T-helper 2 cell treated with Interferon-gamma antibody and Interleukin-4, amounts not matched to agents 5 μg/mL and 100 μg/mL, for 36 hours (primary cell): ENCODE data around the gene TRIM28.

ENCODE experiments used
- DNase-seq: peaks from one replicate; pipeline ENCODE4 v3.0.0; 2021; ENCODE audit warnings: low spot score
- H3K27ac Mint-ChIP-seq: one replicate; pipeline ENCODE4 v1.8.0; 2021; ENCODE audit warnings: mild to moderate bottlenecking, mixed read lengths
- H3K27me3 Mint-ChIP-seq: one replicate; pipeline ENCODE4 v1.8.0; 2021; ENCODE audit warnings: low read depth, mixed read lengths
- H3K36me3 Mint-ChIP-seq: one replicate; pipeline ENCODE4 v1.8.0; 2021; ENCODE audit warnings: low read depth, mixed read lengths
- H3K4me1 Mint-ChIP-seq: one replicate; pipeline ENCODE4 v1.8.0; 2021; ENCODE audit warnings: low read depth, mixed read lengths
- H3K4me3 Mint-ChIP-seq: one replicate; pipeline ENCODE4 v1.8.0; 2022; ENCODE audit warnings: mild to moderate bottlenecking, moderate library complexity, mixed read lengths
- H3K9me3 Mint-ChIP-seq: one replicate; pipeline ENCODE4 v1.8.0; 2021; ENCODE audit warnings: mixed read lengths

Gene TRIM28

DNA sequence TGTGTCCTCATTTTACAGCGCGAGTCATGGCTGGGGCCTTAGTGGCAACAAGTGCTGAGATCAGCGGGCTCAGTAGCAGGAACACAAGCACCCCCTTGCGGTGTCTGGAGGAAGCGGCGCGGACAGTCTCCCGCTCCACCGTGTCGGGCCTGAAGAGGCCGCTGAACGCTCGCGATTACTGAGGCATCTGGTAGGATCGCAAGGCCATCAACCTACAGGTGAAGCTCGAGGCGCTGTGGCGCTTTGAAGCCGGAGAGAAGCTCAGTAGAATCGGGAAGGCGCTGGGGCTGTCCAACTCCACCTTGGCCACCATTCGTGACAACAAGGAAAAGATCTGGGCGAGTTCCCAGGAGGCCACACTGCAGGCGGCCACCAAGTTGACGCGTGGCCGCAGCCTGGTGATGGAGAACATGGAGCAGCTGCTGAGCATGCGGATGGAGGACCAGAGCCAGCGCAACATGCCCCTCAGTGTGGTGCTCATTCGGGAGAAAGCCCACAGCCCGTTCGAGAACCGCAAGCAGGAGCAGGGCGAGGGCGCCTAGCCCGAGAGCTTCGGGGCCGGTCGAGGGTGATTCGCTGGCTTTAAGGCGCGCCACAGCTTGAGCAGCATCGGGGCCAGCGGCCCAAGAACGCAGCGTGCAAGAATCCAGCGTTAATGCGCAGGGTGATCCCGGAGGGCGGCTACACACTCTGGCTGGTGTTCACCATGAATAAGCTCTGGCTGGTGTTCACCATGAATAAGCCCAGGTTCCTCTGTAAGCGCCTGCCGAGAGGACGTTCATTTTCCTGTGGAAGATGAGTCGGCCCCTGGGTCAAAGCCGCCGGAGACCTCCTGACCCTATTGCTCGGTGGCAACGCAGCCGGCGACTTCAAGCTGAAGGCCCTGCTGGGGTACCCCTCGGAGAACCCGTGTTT is 37.6 kb downstream of the TRIM28 start:
- DNase-seq = peak; percentile 85
- Mint-ChIP-seq H3K27ac (peak overlapping the region; percentile 71), H3K9me3 (no peaks in the 10 kb centered on the region), H3K36me3 (peaks cover 15% of the 10 kb centered on the region), H3K4me3 (no peak overlapping the region), H3K4me1 (peaks cover 21% of the 10 kb centered on the region), H3K27me3 (no peaks in the 10 kb centered on the region)

DNA sequence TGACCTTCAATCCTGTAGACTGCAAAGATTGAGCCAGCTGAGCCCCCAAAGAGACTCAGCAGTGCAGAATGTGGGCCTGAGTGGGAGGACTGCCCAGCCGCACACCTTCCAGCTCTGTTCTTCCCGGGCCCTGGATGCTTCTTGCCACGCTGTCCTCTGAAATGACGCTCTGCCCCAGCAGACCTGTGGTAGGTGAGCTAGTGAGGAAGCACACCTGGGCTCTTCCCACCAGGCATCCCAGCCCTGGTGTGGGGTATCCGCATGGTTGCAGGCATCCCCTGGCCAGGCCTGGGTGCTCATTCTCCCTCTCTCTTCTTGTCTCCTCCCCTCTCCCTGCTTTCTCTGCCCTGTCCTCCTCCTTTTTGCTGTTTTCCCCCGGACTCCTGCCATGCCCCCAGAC is 39.1 kb downstream of the TRIM28 start:
- Mint-ChIP-seq H3K27me3 (no peaks in the 10 kb centered on the region), H3K9me3 (no peaks in the 10 kb centered on the region), H3K36me3 (peaks cover 15% of the 10 kb centered on the region), H3K27ac (no peak overlapping the region), H3K4me1 (peaks cover 18% of the 10 kb centered on the region), H3K4me3 (no peak overlapping the region)
- DNase-seq = no peak

DNA sequence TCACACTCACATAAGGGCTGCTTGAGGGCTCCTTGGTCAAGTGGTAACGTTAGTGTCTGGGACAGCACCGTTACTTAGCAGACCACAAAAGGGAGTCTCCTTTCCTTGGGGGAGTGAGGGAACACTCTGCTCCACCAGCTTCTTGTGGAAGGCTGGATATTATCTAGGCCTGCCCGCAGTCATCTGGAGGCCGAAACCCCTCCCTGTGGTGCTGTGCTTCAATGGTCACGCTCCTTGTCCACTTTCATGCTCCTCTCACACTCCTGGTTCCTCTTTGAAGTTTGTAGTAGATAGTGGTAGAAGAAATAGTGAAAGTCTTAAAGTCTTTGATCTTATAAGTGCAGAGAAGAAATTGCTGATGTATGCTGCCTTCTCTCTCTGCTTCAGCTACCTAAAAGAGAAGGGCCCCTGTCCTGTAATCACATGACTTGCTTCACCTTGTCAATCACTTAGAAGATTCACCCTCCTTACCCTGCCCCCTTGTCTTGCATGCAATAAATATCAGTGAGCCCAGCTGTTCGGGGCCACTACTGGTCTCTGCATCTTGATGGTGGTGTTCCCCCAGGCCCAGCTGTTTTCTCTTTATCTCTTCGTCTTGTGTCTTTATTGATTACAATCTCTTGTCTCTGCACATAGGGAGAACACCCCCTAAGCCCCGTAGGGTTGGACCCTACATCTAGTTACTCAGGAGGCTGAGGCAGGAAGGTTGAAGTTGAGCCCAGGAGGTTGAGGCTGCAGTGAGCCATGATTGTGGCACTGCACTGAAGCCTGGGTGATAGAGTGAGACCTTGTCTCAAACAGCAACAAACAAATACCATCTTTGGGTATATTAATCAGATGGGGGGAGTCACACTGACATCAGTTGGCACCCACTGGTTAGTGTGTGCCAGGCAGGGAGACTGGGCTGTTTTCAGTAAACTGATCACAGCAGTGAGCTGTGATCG is 40.9 kb downstream of the TRIM28 start:
- Mint-ChIP-seq H3K27me3 (no peaks in the 10 kb centered on the region), H3K4me3 (no peak overlapping the region), H3K27ac (no peak overlapping the region), H3K4me1 (peaks cover 8% of the 10 kb centered on the region), H3K36me3 (peaks cover 15% of the 10 kb centered on the region), H3K9me3 (no peaks in the 10 kb centered on the region)
- no peak for DNase-seq

DNA sequence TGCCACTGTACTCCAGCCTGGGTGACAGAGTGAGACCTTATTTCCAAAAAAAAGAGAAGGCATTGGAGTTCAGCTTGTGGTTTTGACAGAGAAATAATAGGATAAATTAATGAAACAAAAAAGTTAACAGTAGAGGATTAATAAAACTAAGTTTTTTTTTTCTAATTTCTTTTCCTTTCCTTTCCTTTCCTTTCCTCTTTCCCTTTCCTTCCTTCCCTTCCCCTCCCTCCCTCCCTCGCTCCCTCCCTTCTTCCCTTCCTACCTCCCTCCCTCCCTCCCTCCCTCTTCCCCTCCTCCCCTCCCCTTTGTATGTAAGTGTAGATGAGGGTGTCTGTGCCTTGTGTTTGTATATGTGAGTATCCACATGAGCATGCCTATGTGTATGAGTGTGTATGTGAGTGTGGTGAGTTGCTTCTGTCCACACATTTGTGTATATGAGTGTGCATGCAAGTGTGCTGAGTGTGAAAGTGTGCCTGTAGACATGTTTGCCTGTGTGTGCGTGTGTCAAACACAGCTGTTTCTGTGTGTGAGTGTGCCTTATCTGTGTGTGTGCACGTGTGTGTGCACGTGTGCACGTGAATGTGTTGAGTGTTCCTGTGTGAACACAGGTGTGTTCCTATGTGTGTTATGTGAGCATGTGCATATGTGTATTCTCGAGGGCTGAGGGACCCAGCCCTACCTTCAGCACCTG is 41.7 kb downstream of the TRIM28 start:
- H3K36me3 Mint-ChIP-seq = peaks cover 15% of the 10 kb centered on the region
- H3K9me3 Mint-ChIP-seq = no peaks in the 10 kb centered on the region
- H3K4me3 Mint-ChIP-seq = no peak overlapping the region
- peaks cover 8% of the 10 kb centered on the region for H3K4me1 Mint-ChIP-seq
- no peak for DNase-seq
- H3K27me3 Mint-ChIP-seq = no peaks in the 10 kb centered on the region
- H3K27ac Mint-ChIP-seq = no peak overlapping the region

DNA sequence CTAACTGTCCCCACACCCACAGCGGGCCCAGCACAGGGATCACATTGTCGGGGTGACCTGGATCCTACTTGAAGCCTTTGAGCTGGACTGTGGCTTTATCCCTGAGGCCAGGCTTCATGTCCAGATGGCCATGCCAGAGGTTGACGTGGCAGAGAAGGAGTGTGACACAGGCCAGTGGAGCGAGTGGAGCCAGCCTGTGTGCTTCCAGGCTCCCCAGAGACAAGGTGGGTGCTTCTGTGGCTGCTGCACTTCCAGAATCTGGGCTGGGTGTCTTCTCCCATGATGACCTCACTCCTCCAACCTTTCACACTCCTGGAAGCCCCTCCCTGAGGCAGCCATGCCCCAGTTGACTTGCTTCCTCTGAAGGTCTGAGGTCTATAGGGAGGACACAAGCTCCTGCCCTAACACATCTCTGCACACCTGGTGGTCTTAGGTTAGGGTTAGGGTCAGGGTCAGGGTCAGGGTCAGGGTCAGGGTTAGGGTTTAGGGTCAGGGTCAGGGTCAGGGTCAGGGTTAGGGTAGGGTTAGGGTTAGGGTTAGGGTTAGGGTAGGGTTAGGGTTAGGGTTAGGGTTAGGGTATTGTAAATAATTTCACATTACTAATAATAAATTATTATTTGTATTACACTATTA is 42.4 kb downstream of the TRIM28 start:
- Mint-ChIP-seq H3K4me1 (peaks cover 3% of the 10 kb centered on the region), H3K27ac (no peak overlapping the region)

More for the DNA sequence above, 42.4 kb downstream of the TRIM28 start:
- Mint-ChIP-seq H3K27me3 (no peaks in the 10 kb centered on the region), H3K36me3 (peaks cover 13% of the 10 kb centered on the region), H3K9me3 (no peaks in the 10 kb centered on the region), H3K4me3 (no peak overlapping the region)
- no peak for DNase-seq
